ENCODE results near the gene CLMN. TPM values are rescaled to one million over a fixed set of nuclear protein-coding genes. Genes with fewer than 3 reads are reported as not detected.

CLMN gene
- total RNA-seq, 5 donors from 2014 or later (not counting 1 experiment from before 2014, with no cell fraction given): 0.68 to 2.2 (median 0.99) TPM

DNA sequence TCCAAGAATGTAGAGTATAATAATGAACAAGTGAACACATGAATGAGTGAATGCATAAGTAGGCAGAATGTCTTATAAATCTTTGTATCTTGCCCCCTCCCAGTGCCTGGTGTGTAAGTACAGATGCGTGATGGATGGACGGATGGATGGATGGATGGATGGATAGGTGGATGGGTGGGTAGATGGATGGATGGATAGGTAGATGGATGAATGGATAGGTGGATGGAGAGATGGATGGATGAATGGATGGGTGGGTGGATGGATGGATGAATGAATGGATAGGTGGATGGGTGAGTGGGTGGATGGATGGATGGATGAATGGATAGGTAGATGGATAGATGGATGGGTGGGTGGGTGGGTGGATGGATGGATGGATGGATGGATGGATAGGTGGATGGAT, 74.4 kb downstream of the CLMN start:
- no peaks in the 10 kb centered on the region for H3K36me3 Mint-ChIP-seq
- ChIA-PET POLR2A (no interaction called here), CTCF (no interaction called here)
- Histone ChIP-seq H3K27me3 (replicated peaks in 1 of 2; ENCODE audit: control insufficient read depth in 2 of 2, extremely low read depth in 1 of 2, insufficient read depth in 2 of 2, low read length in 1 of 2) (peaks cover 0 to 7% of the 10 kb centered on the region in 2 experiments), H3K27ac (ENCODE audit: low read length) (no peak overlapping the region), H3K36me3 (ENCODE audit: control insufficient read depth in 2 of 2, extremely low read depth in 1 of 2, insufficient read depth in 1 of 2, low read length in 1 of 2) (no peaks in the 10 kb centered on the region), H3K4me1 (ENCODE audit: control insufficient read depth in 1 of 2, extremely low read depth in 1 of 2, insufficient read depth in 2 of 2, low read length in 2 of 2) (no peaks in the 10 kb centered on the region), H3K4me3 (ENCODE audit: control insufficient read depth in 1 of 2, extremely low read depth in 1 of 2, low read length in 1 of 2) (no peak overlapping the region), H3K9me3 (no peaks in the 10 kb centered on the region)
- H3K4me3 Mint-ChIP-seq: no peak overlapping the region
- no peak overlapping the region for H3K27ac Mint-ChIP-seq
- no peaks in the 10 kb centered on the region for H3K4me1 Mint-ChIP-seq
- peaks cover 0 to 4% (median 0%) of the 10 kb centered on the region in 3 donors for H3K9me3 Mint-ChIP-seq
- DNase-seq: no peak
- no peak for ATAC-seq (replicated peaks in 1 of 4)
- H3K27me3 Mint-ChIP-seq: peaks cover 3% of the 10 kb centered on the region in 2 donors
- WGBS (ENCODE audit: insufficient coverage): 96% methylated on average over 2 of the region's 2 CpGs

DNA sequence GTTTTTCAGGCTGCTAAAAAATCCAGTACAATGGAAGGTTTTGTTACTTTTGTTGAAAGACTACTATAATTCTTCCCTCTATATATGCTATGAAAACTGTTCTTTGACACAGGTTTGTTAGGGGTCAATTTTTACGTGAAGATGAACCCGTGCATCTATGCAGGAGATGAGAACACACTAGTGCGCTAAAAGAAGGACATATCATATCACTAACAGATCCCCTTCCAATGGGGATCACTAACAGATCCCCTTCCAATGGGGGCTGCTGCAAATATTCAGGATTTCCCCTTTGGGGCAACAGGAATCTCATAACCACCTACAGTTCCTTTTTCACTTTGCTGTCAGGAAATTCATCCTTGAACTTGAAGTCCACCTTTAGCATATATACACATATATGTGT, 75.1 kb downstream of the CLMN start:
- no peak for ATAC-seq (replicated peaks in 1 of 4)
- H3K27ac ChIP-seq (ENCODE audit: low read length): no peak overlapping the region
- Mint-ChIP-seq H3K4me3 (no peak overlapping the region), H3K4me1 (no peaks in the 10 kb centered on the region), H3K27me3 (peaks cover 0 to 2% of the 10 kb centered on the region in 2 donors), H3K9me3 (peaks cover 0 to 4% (median 2%) of the 10 kb centered on the region in 3 donors), H3K36me3 (no peaks in the 10 kb centered on the region), H3K27ac (no peak overlapping the region)
- no peak overlapping the region for H3K4me3 ChIP-seq (ENCODE audit: control insufficient read depth in 1 of 2, extremely low read depth in 1 of 2, low read length in 1 of 2)
- H3K4me1 ChIP-seq (ENCODE audit: control insufficient read depth in 1 of 2, extremely low read depth in 1 of 2, insufficient read depth in 2 of 2, low read length in 2 of 2): no peaks in the 10 kb centered on the region
- POLR2A ChIA-PET: no interaction called here
- no peak for DNase-seq
- H3K27me3 ChIP-seq (replicated peaks in 1 of 2; ENCODE audit: control insufficient read depth in 2 of 2, extremely low read depth in 1 of 2, insufficient read depth in 2 of 2, low read length in 1 of 2): peaks cover 0 to 10% of the 10 kb centered on the region in 2 experiments
- 100% methylated on average over 2 of the region's 3 CpGs for WGBS (ENCODE audit: insufficient coverage)
- no peaks in the 10 kb centered on the region for H3K36me3 ChIP-seq (ENCODE audit: control insufficient read depth in 2 of 2, extremely low read depth in 1 of 2, insufficient read depth in 1 of 2, low read length in 1 of 2)
- no peaks in the 10 kb centered on the region for H3K9me3 ChIP-seq
- CTCF ChIA-PET: no interaction called here

DNA sequence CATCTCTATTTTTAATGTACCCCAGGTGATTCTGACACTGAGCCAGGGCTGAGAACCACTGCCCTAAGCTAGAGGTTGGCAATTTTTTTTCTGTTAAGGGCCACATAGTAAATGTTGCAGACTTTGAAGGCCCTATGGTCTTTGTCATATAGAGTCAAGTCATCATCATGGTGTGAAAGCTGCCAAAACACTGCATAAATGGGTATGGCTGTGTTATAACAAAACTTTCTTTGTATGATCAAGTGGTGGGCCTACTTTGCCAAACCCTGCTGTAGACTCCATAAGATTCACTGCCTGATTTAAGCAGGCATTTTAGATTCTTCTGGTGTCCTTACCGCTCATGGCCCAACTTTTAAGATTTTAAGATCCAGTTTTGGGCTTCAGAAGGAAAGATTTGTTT, 76.8 kb downstream of the CLMN start:
- 100% methylated on average over 1 of the region's 1 CpG for WGBS (ENCODE audit: insufficient coverage)
- Mint-ChIP-seq H3K4me1 (no peaks in the 10 kb centered on the region), H3K27ac (no peak overlapping the region), H3K4me3 (no peak overlapping the region), H3K9me3 (peaks cover 2 to 9% (median 4%) of the 10 kb centered on the region in 3 donors), H3K27me3 (no peaks in the 10 kb centered on the region), H3K36me3 (no peaks in the 10 kb centered on the region)
- Histone ChIP-seq H3K9me3 (no peaks in the 10 kb centered on the region), H3K4me3 (ENCODE audit: control insufficient read depth in 1 of 2, extremely low read depth in 1 of 2, low read length in 1 of 2) (no peak overlapping the region), H3K4me1 (ENCODE audit: control insufficient read depth in 1 of 2, extremely low read depth in 1 of 2, insufficient read depth in 2 of 2, low read length in 2 of 2) (no peaks in the 10 kb centered on the region), H3K27me3 (replicated peaks in 1 of 2; ENCODE audit: control insufficient read depth in 2 of 2, extremely low read depth in 1 of 2, insufficient read depth in 2 of 2, low read length in 1 of 2) (peaks cover 0 to 11% of the 10 kb centered on the region in 2 experiments), H3K36me3 (ENCODE audit: control insufficient read depth in 2 of 2, extremely low read depth in 1 of 2, insufficient read depth in 1 of 2, low read length in 1 of 2) (no peaks in the 10 kb centered on the region), H3K27ac (ENCODE audit: low read length) (no peak overlapping the region)
- ChIA-PET CTCF (no interaction called here), POLR2A (no interaction called here)
- ATAC-seq (replicated peaks in 1 of 4): no peak
- no peak for DNase-seq

DNA sequence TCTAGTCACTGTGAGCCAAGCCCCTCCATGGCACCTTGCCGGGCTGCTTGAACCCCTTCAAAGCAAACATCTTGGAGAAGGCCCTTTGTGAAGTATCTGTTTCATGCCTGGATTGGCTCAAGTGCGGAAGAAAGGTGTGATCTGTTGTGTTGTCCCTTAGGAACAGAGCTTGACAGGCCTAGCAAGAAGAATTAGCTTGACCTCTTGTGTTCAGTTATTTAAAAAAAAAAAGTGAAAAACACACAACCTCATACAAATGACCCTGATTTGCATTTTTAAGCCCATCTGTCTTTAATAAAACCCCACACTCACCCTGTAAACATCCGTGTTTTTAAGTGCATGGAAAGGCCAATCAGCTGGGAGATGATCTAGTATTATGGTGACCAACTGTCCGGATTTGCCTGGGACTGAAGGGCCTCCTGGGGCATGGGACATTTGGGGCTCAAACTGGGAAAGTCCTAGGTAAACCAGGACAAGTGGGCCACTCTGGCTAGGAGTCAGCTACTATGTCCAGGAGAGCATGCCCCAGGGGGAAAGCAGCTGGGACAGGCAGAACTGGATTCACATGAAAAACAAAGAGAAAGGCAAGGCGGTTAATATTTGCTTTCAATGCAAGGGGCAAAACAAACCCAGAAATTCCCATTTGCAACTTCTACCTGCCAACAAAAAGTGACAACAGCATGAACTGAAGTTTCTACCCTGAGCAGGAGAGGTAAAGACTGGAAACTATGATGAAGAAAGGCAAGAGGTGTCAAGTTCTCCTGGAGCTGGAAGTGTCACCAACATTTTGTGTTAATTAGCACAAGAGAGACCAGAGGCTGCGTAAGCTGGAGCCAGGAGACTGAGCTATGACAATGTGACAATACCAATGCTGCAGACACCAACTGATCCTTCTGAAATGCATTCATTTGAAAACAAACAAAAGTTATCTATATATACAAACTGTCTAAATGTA, 78.6 kb downstream of the CLMN start:
- H3K27me3 ChIP-seq (replicated peaks in 1 of 2; ENCODE audit: control insufficient read depth in 2 of 2, extremely low read depth in 1 of 2, insufficient read depth in 2 of 2, low read length in 1 of 2): peaks cover 0 to 9% of the 10 kb centered on the region in 2 experiments
- no peak for ATAC-seq (replicated peaks in 1 of 4)
- no peak overlapping the region for H3K4me3 ChIP-seq (ENCODE audit: control insufficient read depth in 1 of 2, extremely low read depth in 1 of 2, low read length in 1 of 2)
- no peaks in the 10 kb centered on the region for H3K4me1 Mint-ChIP-seq
- H3K36me3 ChIP-seq (ENCODE audit: control insufficient read depth in 2 of 2, extremely low read depth in 1 of 2, insufficient read depth in 1 of 2, low read length in 1 of 2): no peaks in the 10 kb centered on the region
- no peak for DNase-seq
- POLR2A ChIA-PET: no interaction called here
- H3K36me3 Mint-ChIP-seq: no peaks in the 10 kb centered on the region
- CTCF ChIA-PET: interaction anchor here in 1 of 2 donors (0.7 kb wide), 1 partner anchor 300 kb away, joined by 11 read pairs; no protein-coding TSS in a partner anchor
- peaks cover 2 to 9% (median 4%) of the 10 kb centered on the region in 3 donors for H3K9me3 Mint-ChIP-seq
- no peak overlapping the region for H3K27ac ChIP-seq (ENCODE audit: low read length)
- WGBS (ENCODE audit: insufficient coverage): 94% methylated on average over 2 of the region's 6 CpGs
- H3K9me3 ChIP-seq: no peaks in the 10 kb centered on the region
- no peaks in the 10 kb centered on the region for H3K27me3 Mint-ChIP-seq
- no peak overlapping the region for H3K4me3 Mint-ChIP-seq
- no peak overlapping the region for H3K27ac Mint-ChIP-seq
- H3K4me1 ChIP-seq (ENCODE audit: control insufficient read depth in 1 of 2, extremely low read depth in 1 of 2, insufficient read depth in 2 of 2, low read length in 2 of 2): no peaks in the 10 kb centered on the region

DNA sequence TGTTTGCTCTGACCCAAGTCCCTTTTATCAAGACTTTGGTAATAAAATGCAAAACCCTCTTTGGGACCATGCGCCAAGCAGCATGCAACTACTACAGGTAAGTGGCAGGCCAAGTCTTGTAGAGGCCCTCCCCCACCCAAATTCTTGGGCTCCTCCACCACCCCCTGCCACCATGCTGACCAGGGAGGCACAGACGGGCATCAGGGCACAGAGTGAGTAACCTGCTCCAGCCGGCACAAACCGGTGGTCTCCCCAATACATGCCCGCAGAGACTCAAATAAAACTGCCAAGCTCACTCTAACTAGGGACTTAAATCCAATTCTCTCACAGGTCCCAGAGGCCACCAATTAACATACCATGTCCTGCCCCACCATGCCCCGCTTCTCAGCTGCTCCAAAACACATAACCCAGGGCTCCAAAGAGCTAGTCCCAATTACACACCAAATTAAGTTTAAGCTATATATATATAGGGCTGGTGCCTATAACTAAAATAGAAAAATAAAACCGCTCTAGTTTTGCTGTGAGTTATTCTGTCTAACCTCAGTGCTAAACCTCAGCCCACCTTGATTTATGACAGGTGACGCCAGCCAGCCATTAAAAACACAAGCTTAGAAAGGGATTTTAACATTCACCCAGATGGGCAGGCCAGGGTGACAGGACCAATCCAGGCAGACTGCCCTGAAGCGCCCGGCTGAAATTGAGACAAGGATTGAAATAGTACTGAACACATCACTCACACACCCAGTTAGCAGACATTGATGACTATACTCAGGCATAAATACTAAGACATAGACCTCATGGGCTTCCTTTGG, 81.0 kb downstream of the CLMN start:
- no peak overlapping the region for H3K27ac ChIP-seq (ENCODE audit: low read length)
- ATAC-seq (replicated peaks in 1 of 4) (no peak), DNase-seq (no peak)
- Mint-ChIP-seq H3K27me3 (no peaks in the 10 kb centered on the region), H3K27ac (no peak overlapping the region), H3K9me3 (peaks cover 2 to 5% (median 4%) of the 10 kb centered on the region in 3 donors), H3K36me3 (no peaks in the 10 kb centered on the region), H3K4me3 (no peak overlapping the region), H3K4me1 (no peaks in the 10 kb centered on the region)
- ChIA-PET POLR2A (no interaction called here), CTCF (no interaction called here)
- peaks cover 0 to 15% of the 10 kb centered on the region in 2 experiments for H3K27me3 ChIP-seq (replicated peaks in 1 of 2; ENCODE audit: control insufficient read depth in 2 of 2, extremely low read depth in 1 of 2, insufficient read depth in 2 of 2, low read length in 1 of 2)
- H3K36me3 ChIP-seq (ENCODE audit: control insufficient read depth in 2 of 2, extremely low read depth in 1 of 2, insufficient read depth in 1 of 2, low read length in 1 of 2): no peaks in the 10 kb centered on the region
- H3K4me3 ChIP-seq (ENCODE audit: control insufficient read depth in 1 of 2, extremely low read depth in 1 of 2, low read length in 1 of 2): no peak overlapping the region
- no peaks in the 10 kb centered on the region for H3K4me1 ChIP-seq (ENCODE audit: control insufficient read depth in 1 of 2, extremely low read depth in 1 of 2, insufficient read depth in 2 of 2, low read length in 2 of 2)
- no peaks in the 10 kb centered on the region for H3K9me3 ChIP-seq
- WGBS (ENCODE audit: insufficient coverage): 88% methylated on average over 6 of the region's 10 CpGs

DNA sequence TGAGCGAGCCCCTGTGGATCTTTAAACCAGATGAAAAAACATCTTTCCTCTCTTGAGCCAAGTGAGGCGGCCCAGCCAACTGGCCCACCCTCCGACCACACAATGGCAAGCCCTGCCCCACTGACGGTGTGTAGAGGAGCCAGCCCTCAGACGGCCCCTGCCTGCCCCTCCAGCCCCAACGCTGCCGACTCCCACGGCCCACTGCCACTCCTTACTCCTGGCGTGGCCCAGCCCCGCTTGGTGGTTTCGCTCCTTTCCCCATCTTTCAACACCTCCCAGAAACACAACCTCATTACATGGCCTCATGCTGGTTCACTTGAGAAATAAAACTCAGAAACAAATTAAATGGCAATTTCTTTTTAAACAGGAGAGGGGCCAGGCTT, 81.8 kb downstream of the CLMN start:
- ChIA-PET POLR2A (no interaction called here), CTCF (no interaction called here)
- Histone ChIP-seq H3K9me3 (no peaks in the 10 kb centered on the region), H3K4me3 (ENCODE audit: control insufficient read depth in 1 of 2, extremely low read depth in 1 of 2, low read length in 1 of 2) (no peak overlapping the region), H3K27me3 (replicated peaks in 1 of 2; ENCODE audit: control insufficient read depth in 2 of 2, extremely low read depth in 1 of 2, insufficient read depth in 2 of 2, low read length in 1 of 2) (peaks cover 0 to 15% of the 10 kb centered on the region in 2 experiments), H3K4me1 (ENCODE audit: control insufficient read depth in 1 of 2, extremely low read depth in 1 of 2, insufficient read depth in 2 of 2, low read length in 2 of 2) (no peaks in the 10 kb centered on the region), H3K27ac (ENCODE audit: low read length) (no peak overlapping the region), H3K36me3 (ENCODE audit: control insufficient read depth in 2 of 2, extremely low read depth in 1 of 2, insufficient read depth in 1 of 2, low read length in 1 of 2) (no peaks in the 10 kb centered on the region)
- ATAC-seq (replicated peaks in 1 of 4) (no peak), DNase-seq (no peak)
- Mint-ChIP-seq H3K4me1 (no peaks in the 10 kb centered on the region), H3K36me3 (no peaks in the 10 kb centered on the region), H3K4me3 (no peak overlapping the region), H3K27me3 (no peaks in the 10 kb centered on the region), H3K27ac (no peak overlapping the region), H3K9me3 (peaks cover 2 to 5% (median 4%) of the 10 kb centered on the region in 3 donors)
- WGBS (ENCODE audit: insufficient coverage): 94% methylated on average over 8 of the region's 11 CpGs

Data from T-cell (primary cell).